ENCODE data around the gene ANG. TPM values are rescaled to one million over a fixed set of nuclear protein-coding genes. Genes with fewer than 3 reads are reported as not detected.
"Not testable (repeated sequence)": the region's sequence is repeated elsewhere in the genome, so short reads cannot be mapped to it uniquely, and the experiment has no call there.

The ANG gene
- total RNA-seq, 1 experiment from 2014 or later: 3.4 TPM

DNA sequence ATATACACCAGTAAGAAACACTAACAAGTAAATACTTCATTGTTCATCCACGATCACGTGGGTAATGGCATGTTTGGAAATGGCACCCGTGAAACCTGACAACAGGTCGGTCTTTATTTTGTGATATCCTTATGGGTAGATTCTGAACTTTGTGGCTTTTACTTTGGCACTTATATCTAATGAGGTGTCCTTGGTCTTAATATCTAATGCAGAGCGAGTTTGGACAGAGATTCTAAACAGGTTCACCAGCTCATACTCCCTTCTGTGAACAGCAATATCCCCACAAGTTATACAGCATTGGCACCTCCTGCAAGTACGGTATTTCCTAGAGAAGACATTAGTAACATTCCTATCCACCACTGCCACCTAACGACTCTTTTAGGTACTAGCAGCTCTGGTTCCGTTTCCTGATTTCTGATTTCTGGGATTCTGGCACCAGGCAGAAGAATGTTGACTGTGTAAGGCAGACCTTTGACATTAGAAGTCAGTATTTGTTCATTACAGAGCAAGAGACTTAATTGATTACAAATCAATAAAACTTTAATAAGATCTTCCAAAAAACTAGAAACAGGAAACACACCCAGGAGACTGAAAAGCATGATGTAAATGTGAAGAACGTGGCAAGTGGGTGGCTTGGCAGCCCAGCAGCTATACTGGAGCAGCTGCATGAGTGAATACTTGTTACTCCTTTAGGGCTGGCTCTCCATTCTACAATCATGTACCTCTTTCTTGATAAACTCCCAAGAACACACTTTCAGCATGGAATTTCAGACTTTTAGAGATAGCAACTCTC lies 2.5 kb downstream of the ANG start:
- DNase-seq (ENCODE audit: low read depth): peak; percentile 63
- in situ Hi-C loops (cut with HindIII; ENCODE audit: low pct_unique_long_range_greater_than_20kb, low sequenced_read_pairs): no loop called here

GRCh38 chr14:20692116-20692751 lies 3.7 kb downstream of the ANG start:
- in situ Hi-C loops (cut with HindIII; ENCODE audit: low pct_unique_long_range_greater_than_20kb, low sequenced_read_pairs): no loop called here
- DNase-seq (ENCODE audit: low read depth): no peak

GRCh38 chr14:20696764-20697163 lies 8.2 kb downstream of the ANG start:
- in situ Hi-C loops (cut with HindIII; ENCODE audit: low pct_unique_long_range_greater_than_20kb, low sequenced_read_pairs): no loop called here
- no peak for DNase-seq (ENCODE audit: low read depth)

GRCh38 chr14:20697273-20698017 lies 8.9 kb downstream of the ANG start:
- DNase-seq (ENCODE audit: low read depth): peak; percentile 47
- in situ Hi-C loops (cut with HindIII; ENCODE audit: low pct_unique_long_range_greater_than_20kb, low sequenced_read_pairs): no loop called here

DNA sequence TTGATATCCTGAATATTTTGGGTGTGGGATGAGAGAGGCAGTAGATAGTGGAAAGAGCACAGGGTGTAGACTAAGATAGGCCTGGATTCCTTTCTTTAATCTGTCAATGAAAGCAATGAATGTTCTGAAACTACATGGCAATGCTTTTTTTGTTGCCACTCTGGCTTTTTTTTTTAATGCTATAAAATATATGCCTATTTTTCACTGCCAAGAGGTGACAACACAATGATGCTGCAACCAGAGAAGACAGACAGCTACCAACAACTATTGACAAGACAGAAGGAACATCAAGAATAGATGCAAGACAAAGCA lies 9.4 kb downstream of the ANG start:
- in situ Hi-C loops (cut with HindIII; ENCODE audit: low pct_unique_long_range_greater_than_20kb, low sequenced_read_pairs): no loop called here
- DNase-seq (ENCODE audit: low read depth): no peak

- no peak for DNase-seq (ENCODE audit: low read depth)
- in situ Hi-C loops (cut with HindIII; ENCODE audit: low pct_unique_long_range_greater_than_20kb, low sequenced_read_pairs): no loop called here
Measured at GRCh38 chr14:20698934-20699333, 10.4 kb downstream of the ANG start.

DNA sequence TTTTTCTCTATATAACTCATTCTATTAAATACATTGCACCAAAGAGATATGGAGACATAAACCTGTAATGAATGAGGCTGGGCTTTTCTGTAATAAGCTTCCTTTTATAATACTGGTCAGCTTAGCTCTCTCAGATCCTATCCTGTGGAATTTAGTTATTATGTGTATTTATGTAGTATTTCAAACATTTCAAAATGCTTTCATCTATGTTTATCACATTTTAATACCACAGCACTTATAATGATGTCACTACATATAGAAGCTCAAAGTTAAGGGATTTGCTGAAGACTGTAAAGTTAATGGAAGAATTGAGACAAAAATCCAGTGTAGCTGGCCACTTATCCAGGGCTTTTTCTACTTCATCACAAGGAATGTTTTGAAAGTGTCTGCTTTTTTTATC lies 11.4 kb downstream of the ANG start:
- in situ Hi-C loops (cut with HindIII; ENCODE audit: low pct_unique_long_range_greater_than_20kb, low sequenced_read_pairs): no loop called here

DNA sequence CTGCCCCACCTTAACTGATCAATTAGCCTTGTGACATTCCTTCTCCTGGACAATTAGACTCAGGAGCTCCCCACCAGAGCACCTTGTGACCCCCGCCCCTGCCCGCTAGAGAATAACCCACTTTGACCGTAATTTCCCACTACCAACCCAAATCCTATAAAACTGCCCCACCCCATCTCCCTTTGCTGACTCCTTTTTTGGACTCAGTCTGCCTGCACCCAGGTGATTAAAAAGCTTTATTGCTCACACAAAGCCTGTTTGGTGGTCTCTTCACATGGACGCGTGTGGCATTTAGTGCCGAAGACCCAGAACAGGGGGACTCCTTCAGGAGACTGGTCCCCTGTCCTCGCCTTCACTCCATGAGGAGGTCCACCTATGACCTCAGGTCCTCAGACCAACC lies 12.4 kb downstream of the ANG start:
- in situ Hi-C loops (cut with HindIII; ENCODE audit: low pct_unique_long_range_greater_than_20kb, low sequenced_read_pairs); DNase-seq (ENCODE audit: low read depth): not testable (repeated sequence)

More for the DNA sequence above, 11.4 kb downstream of the ANG start:
- DNase-seq (ENCODE audit: low read depth): no peak

GRCh38 chr14:20706657-20707355 lies 18.2 kb downstream of the ANG start:
- DNase-seq (ENCODE audit: low read depth): no peak
- in situ Hi-C loops (cut with HindIII; ENCODE audit: low pct_unique_long_range_greater_than_20kb, low sequenced_read_pairs): no loop called here

DNA sequence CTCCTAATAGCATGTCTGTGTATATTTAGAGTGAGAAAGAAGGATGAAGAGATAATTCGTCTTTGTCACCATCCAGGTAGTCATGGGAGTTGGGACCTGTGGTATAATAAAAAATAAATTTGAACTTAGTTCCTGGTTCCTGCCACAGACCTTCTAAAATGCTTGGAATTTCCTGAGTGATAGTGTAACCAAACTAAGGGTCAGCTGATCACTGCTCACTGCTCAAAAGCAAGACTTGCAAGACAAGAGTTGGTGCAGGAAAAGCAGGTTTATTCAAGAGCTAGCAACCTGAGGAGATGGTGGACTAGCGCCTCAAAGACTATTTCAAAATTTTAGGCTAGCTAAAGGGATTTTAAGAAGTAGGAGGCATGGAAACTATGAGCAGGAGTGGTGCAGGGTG lies 19.1 kb downstream of the ANG start:
- DNase-seq (ENCODE audit: low read depth): peak; percentile 21
- in situ Hi-C loops (cut with HindIII; ENCODE audit: low pct_unique_long_range_greater_than_20kb, low sequenced_read_pairs): no loop called here

GRCh38 chr14:20711261-20711660 lies 22.7 kb downstream of the ANG start:
- DNase-seq (ENCODE audit: low read depth): no peak
- in situ Hi-C loops (cut with HindIII; ENCODE audit: low pct_unique_long_range_greater_than_20kb, low sequenced_read_pairs): loop anchor here (10.0 kb wide), 1 partner anchor 74 kb away; the partner anchor contains the start of gene RNASE6

- in situ Hi-C loops (cut with HindIII; ENCODE audit: low pct_unique_long_range_greater_than_20kb, low sequenced_read_pairs): loop anchor here (10.0 kb wide), 1 partner anchor 73 kb away; the partner anchor contains the start of gene RNASE6
Measured at GRCh38 chr14:20711685-20712084, 23.1 kb downstream of the ANG start.

DNA sequence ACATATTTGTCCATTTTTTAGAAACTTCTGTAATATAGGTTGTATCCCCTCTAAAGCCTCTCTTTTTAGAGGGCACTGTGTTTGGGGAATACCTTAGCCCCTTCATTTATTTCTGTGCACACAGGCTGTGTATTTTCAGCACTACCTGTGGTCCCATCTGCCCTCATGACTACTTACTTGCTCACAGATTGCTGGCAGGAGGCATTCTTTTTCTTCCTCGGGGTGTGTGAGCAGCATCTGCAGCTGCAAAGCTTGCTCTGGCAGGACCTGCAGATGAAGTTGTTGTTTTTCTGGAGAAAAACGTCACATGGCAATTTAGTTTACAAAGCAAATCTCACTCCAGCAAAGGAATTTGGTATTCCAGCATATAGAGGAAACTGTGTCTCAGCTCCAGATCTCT lies 24.3 kb downstream of the ANG start:
- in situ Hi-C loops (cut with HindIII; ENCODE audit: low pct_unique_long_range_greater_than_20kb, low sequenced_read_pairs): loop anchor here (10.0 kb wide), 1 partner anchor 72 kb away; the partner anchor contains the start of gene RNASE6
- no peak for DNase-seq (ENCODE audit: low read depth)

More at GRCh38 chr14:20711685-20712084, 23.1 kb downstream of the ANG start:
- DNase-seq (ENCODE audit: low read depth): no peak

DNA sequence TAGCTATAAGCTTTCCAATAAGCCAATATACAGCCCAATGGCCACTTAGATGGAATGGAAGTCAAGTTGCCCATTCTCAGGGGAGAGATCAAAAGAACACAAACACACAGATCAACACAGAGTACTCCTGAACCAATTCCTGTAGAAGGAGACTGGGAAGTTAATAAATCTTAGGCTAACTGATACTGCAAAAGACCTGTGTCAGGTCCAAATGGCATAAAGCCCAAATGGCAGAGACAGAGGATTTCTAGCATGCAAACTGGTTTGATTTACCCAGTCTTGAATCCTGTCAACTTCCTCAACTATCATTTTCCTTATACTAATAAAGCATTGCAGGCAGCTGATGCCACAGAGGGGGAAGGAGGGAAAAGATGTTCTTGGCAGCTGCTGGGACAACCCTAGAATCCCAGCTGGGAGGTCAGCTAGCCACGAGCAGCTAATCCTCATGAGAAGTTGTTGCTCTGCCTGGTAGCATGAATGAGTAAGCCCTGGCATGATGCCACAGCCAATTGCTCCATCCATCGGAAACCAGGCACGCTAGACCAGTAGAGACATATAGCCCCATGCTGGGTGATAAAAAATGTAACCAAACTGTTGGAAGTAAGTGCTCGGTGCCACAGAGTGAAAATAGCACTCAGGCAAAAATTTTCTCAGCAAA lies 26.2 kb downstream of the ANG start:
- in situ Hi-C loops (cut with HindIII; ENCODE audit: low pct_unique_long_range_greater_than_20kb, low sequenced_read_pairs): loop anchor here (10.0 kb wide), 1 partner anchor 70 kb away; the partner anchor contains the start of gene RNASE6
- peak; percentile 44 for DNase-seq (ENCODE audit: low read depth)

GRCh38 chr14:20719777-20720176 lies 31.2 kb downstream of the ANG start:
- DNase-seq (ENCODE audit: low read depth): peak; percentile 55
- in situ Hi-C loops (cut with HindIII; ENCODE audit: low pct_unique_long_range_greater_than_20kb, low sequenced_read_pairs): loop anchor here (10.0 kb wide), 1 partner anchor 65 kb away; the partner anchor contains the start of gene RNASE6

- in situ Hi-C loops (cut with HindIII; ENCODE audit: low pct_unique_long_range_greater_than_20kb, low sequenced_read_pairs): no loop called here
- DNase-seq (ENCODE audit: low read depth): no peak
Measured at GRCh38 chr14:20720741-20721140, 32.2 kb downstream of the ANG start.

DNA sequence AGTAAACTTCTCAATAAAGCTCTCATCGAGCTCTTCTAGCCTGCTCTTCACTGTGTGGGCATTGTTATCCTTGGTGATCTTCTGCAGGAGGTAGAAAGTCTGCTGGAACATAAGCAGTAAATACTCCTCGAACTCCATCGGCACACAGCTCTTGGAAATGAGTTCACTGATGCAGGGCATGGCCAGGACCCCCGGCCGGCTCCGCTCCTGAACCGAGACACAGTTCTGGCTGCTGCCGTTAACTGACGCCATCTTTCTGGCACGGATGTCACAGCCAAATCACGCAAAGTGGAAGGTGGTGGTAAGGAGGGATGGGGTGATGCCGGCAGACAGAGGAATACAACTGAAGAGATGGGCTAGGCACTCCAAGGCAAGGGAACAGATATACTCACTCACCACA lies 33.5 kb downstream of the ANG start:
- in situ Hi-C loops (cut with HindIII; ENCODE audit: low pct_unique_long_range_greater_than_20kb, low sequenced_read_pairs): no loop called here

DNA sequence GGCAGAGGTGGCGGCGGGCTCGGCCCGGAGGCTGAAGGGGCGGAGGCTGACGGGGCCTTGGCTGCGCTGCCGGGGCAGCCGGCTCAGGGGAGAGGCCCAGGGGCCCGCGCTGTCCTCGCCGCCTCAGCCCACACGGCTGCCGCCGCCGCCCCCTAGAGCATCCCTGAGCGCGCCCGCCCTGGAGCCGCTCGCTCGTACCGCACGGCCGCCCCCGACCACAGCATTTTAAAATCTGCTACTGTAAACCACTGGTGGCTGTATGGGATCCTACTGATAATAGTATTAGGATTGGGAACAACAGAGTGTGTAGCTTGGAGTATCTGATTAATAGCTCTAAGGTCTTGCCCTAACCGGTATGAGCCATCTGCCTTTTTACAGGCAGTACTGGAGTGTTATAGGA lies 34.9 kb downstream of the ANG start:
- no peak for DNase-seq (ENCODE audit: low read depth)

More for the DNA sequence above, 33.5 kb downstream of the ANG start:
- DNase-seq (ENCODE audit: low read depth): no peak

More for the DNA sequence above, 34.9 kb downstream of the ANG start:
- in situ Hi-C loops (cut with HindIII; ENCODE audit: low pct_unique_long_range_greater_than_20kb, low sequenced_read_pairs): no loop called here
